Erythroblast (primary cell): Measurements from ENCODE around the gene WDR1.

ENCODE experiments used
- GATA1 ChIP-seq: IDR thresholded peaks from 2 replicates; pipeline ENCODE4 v1.6.1; 2011; ENCODE audit warnings: low read depth, mild to moderate bottlenecking, control low read depth, low read length, moderate library complexity
- POLR2A ChIP-seq: IDR thresholded peaks from 2 replicates; pipeline ENCODE4 v1.6.1; 2011; ENCODE audit warnings: mild to moderate bottlenecking, low read length

GRCh38 chr4:10082047-10082446, 34.6 kb downstream of the WDR1 start:
- no peak for TF ChIP-seq POLR2A
- no peak for TF ChIP-seq GATA1
